ENCODE results near the gene KRT26. TPM values are rescaled to one million over a fixed set of nuclear protein-coding genes. Genes with fewer than 3 reads are reported as not detected.

The KRT26 gene
- total and polyA plus RNA-seq, 2 donors from 2014 or later: not detected

DNA sequence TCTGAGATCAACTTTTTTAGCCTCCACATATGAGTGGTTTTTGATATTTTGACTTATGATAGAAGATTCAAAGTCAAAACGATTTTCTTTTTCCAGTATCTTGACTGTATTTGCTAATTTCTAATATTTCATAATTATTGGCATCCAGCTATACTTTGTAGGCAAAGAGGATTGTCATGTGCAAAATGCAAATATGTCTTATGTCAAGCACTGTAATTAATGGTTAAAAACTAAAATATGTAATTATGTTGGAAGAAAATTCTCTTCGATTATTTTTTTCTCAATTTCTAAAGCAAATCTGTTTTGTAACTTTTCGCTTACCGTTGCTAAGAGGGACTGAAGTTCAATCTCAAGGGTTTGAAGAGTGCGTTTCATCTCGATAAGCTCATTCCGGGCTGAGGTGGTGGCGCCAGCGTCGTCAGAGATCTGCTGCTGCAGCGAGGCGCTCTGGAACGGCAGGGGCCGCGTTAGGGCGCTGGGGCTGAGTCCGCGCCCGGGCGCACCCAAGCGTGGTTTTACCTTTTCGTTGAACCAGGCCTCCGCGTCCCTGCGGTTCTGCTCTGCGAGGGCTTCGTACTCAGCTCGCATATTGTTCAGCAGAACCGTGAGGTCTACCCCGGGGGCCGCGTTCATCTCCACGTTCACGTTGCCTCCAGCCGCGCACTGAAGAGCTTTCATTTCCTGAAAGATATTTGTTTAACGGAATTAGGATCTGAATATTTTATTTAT is 7.3 kb upstream of the KRT26 start:
- Histone ChIP-seq H3K9ac (ENCODE audit: low read length in 3 of 3) (no peak overlapping the region), H3K4me1 (ENCODE audit: control insufficient read depth in 2 of 3, insufficient read depth in 2 of 3, low read depth in 1 of 3, low read length in 3 of 3) (no peaks in the 10 kb centered on the region), H3K4me3 (ENCODE audit: low read length in 3 of 3) (peak overlapping the region in 1 of 3 donors; percentile 11), H3K27me3 (ENCODE audit: control insufficient read depth, insufficient read depth, low read length) (no peaks in the 10 kb centered on the region), H3K36me3 (ENCODE audit: control insufficient read depth in 2 of 3, insufficient read depth in 3 of 3, low read length in 3 of 3) (no peaks in the 10 kb centered on the region), H3K27ac (ENCODE audit: low read depth in 2 of 2, low read length in 2 of 2) (no peak overlapping the region), H3K9me3 (ENCODE audit: control insufficient read depth in 2 of 3, insufficient read depth in 1 of 3, low read length in 3 of 3) (no peaks in the 10 kb centered on the region)
- intact Hi-C loops (cut with DNase I): no loop called here
- DNase-seq (peak in 2 of 5 donors; percentile 31 to 36), FAIRE-seq (no peak)
- TF ChIP-seq, protein P1, sequence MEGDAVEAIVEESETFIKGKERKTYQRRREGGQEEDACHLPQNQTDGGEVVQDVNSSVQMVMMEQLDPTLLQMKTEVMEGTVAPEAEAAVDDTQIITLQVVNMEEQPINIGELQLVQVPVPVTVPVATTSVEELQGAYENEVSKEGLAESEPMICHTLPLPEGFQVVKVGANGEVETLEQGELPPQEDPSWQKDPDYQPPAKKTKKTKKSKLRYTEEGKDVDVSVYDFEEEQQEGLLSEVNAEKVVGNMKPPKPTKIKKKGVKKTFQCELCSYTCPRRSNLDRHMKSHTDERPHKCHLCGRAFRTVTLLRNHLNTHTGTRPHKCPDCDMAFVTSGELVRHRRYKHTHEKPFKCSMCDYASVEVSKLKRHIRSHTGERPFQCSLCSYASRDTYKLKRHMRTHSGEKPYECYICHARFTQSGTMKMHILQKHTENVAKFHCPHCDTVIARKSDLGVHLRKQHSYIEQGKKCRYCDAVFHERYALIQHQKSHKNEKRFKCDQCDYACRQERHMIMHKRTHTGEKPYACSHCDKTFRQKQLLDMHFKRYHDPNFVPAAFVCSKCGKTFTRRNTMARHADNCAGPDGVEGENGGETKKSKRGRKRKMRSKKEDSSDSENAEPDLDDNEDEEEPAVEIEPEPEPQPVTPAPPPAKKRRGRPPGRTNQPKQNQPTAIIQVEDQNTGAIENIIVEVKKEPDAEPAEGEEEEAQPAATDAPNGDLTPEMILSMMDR (IDR thresholded peaks at IDR 0.05; ENCODE audit: borderline replicate concordance, extremely low read depth, insufficient read depth): no peak

DNA sequence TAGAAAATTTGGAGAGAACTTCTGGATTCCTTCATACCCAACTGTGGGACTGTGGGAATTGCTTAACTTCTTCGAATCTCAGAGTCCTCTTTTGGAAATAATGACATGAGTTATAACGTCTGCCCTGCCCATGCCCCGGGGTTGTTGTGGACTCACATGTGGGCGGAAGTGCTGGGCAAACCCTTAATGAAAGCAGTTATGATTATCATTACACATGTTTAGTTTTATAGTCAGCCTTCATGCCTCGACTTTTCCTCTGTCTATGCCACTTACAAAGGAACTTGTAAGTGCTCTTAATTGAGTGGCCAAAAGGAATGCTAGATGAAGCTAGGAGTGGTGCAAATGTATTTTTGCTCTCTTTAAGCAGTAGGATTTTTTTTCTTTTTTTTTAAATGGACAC is 6.5 kb upstream of the KRT26 start:
- no peak overlapping the region for H3K4me3 ChIP-seq (ENCODE audit: low read length in 3 of 3)
- H3K9ac ChIP-seq (ENCODE audit: low read length in 3 of 3): no peak overlapping the region
- no peak overlapping the region for H3K27ac ChIP-seq (ENCODE audit: low read depth in 2 of 2, low read length in 2 of 2)
- H3K36me3 ChIP-seq (ENCODE audit: control insufficient read depth in 2 of 3, insufficient read depth in 3 of 3, low read length in 3 of 3): no peaks in the 10 kb centered on the region
- FAIRE-seq: no peak
- no peaks in the 10 kb centered on the region for H3K27me3 ChIP-seq (ENCODE audit: control insufficient read depth, insufficient read depth, low read length)
- no peaks in the 10 kb centered on the region for H3K4me1 ChIP-seq (ENCODE audit: control insufficient read depth in 2 of 3, insufficient read depth in 2 of 3, low read depth in 1 of 3, low read length in 3 of 3)
- DNase-seq: no peak
- H3K9me3 ChIP-seq (ENCODE audit: control insufficient read depth in 2 of 3, insufficient read depth in 1 of 3, low read length in 3 of 3): no peaks in the 10 kb centered on the region
- intact Hi-C loops (cut with DNase I): no loop called here
- TF ChIP-seq, protein P1 (IDR thresholded peaks at IDR 0.05; ENCODE audit: borderline replicate concordance, extremely low read depth, insufficient read depth): no peak

DNA sequence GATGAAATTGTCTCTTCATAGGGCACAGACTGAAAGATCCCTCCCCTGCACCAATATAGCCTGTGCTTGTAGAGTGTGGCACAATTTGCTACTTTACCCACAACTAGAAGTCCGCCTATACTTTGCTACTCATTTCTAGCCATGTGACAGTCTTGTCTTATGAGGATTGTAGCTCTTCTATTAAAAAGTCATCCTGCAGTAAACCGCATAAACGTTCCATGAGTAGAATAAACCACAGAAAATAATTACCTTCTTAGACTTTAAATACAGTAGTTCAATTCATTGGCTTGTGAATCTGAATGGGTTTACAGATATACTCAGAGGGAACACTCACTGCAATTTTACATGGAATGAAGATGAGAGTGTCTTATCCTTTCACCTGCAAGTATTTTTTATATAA is 6.0 kb upstream of the KRT26 start:
- Histone ChIP-seq H3K4me1 (ENCODE audit: control insufficient read depth in 2 of 3, insufficient read depth in 2 of 3, low read depth in 1 of 3, low read length in 3 of 3) (no peaks in the 10 kb centered on the region), H3K27ac (ENCODE audit: low read depth in 2 of 2, low read length in 2 of 2) (no peak overlapping the region), H3K4me3 (ENCODE audit: low read length in 3 of 3) (no peak overlapping the region), H3K36me3 (ENCODE audit: control insufficient read depth in 2 of 3, insufficient read depth in 3 of 3, low read length in 3 of 3) (no peaks in the 10 kb centered on the region), H3K9me3 (ENCODE audit: control insufficient read depth in 2 of 3, insufficient read depth in 1 of 3, low read length in 3 of 3) (no peaks in the 10 kb centered on the region), H3K9ac (ENCODE audit: low read length in 3 of 3) (no peak overlapping the region), H3K27me3 (ENCODE audit: control insufficient read depth, insufficient read depth, low read length) (no peaks in the 10 kb centered on the region)
- no peak for FAIRE-seq
- no peak for DNase-seq
- intact Hi-C loops (cut with DNase I): no loop called here
- TF ChIP-seq, protein P1 (IDR thresholded peaks at IDR 0.05; ENCODE audit: borderline replicate concordance, extremely low read depth, insufficient read depth): no peak

Data from kidney (tissue), 14 donors.